ENCODE measurements around the gene PCDHB14. TPM values are rescaled to one million over a fixed set of nuclear protein-coding genes. Genes with fewer than 3 reads are reported as not detected.
A peak's percentile ranks its signal among the peaks of the same experiment; 100 is the strongest.
"Not testable (repeated sequence)": the region's sequence is repeated elsewhere in the genome, so short reads cannot be mapped to it uniquely, and the experiment has no call there.

The PCDHB14 gene
- under 1 TPM; 0.14 to 0.15 TPM for total RNA-seq
- not detected for polyA plus RNA-seq

DNA sequence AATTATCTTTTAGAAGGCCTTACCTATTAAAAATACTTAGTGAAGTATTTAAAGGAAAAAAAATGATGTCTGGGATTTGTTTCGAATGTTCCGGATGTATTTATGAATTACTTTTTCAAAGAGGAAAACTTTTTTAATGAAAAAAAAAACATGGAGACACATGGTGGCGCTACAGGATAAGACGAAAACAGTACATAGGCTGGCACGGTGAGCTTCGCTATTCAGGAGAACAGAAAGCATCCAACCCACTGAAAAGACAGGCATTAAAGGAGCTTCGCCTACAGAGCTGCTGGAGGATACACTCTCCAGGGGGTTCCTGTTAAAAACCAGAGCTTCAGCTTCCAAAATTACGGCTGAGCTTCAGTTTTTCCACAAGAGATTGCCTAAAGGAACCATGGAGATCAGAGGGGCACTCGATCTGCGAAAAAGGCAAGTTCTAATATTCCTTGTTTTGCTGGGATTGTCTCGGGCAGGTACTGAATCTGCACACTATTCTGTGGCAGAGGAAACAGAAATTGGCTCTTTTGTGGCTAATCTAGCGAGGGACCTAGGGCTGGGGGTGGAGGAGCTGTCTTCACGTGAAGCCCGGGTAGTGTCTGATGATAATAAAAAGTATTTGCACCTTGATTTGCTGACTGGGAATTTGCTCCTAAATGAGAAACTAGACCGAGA, at the start of gene PCDHB14:
PCDHB14 (plus strand) TSS at position 232 of the 672 bp plus-strand sequence; CDS start at position 395, 163 bp downstream.
- Histone ChIP-seq H3K27me3 (ENCODE audit: insufficient read depth, low read length) (peaks cover 12% of the 10 kb centered on the region), H3K36me3 (ENCODE audit: insufficient read depth, low read length) (no peaks in the 10 kb centered on the region), H3K4me3 (ENCODE audit: low read length in 2 of 2) (no peak within 1 kb of the TSS), H3K4me1 (ENCODE audit: insufficient read depth, low read length) (no peaks in the 10 kb centered on the region), H3K27ac (ENCODE audit: low read depth, low read length) (no peak within 1 kb of the TSS), H3K9me3 (ENCODE audit: control insufficient read depth in 1 of 2, low read length in 2 of 2) (no peaks in the 10 kb centered on the region)
- ChIA-PET POLR2A (ENCODE audit: partially characterized antibody) (no interaction called here), CTCF (ENCODE audit: partially characterized antibody) (interaction anchor here (0.9 to 2.1 kb wide), 8 partner anchors 9 to 369 kb away, joined by 3 to 19 read pairs (median 4); partner anchors contain the start of gene TAF7)
- peak in 1 of 5 donors; percentile 12 for DNase-seq
- peaks cover 4 to 61% (median 40%) of the 10 kb centered on the region in 8 donors for H3K9me3 Mint-ChIP-seq
- intact Hi-C loops (cut with micrococcal nuclease) = loop anchor here (1.0 kb wide), 1 partner anchor 341 kb away; no protein-coding TSS in a partner anchor
- peak within 1 kb of the TSS; percentile 8 to 68 (median 42) for H3K4me3 Mint-ChIP-seq
- no peaks in the 10 kb centered on the region for H3K36me3 Mint-ChIP-seq
- peak within 1 kb of the TSS in 1 of 7 donors; percentile 5 for H3K27ac Mint-ChIP-seq
- H3K27me3 Mint-ChIP-seq = peaks cover 30 to 47% of the 10 kb centered on the region in 2 donors
- peaks cover 0 to 6% (median 2%) of the 10 kb centered on the region in 4 donors for H3K4me1 Mint-ChIP-seq

DNA sequence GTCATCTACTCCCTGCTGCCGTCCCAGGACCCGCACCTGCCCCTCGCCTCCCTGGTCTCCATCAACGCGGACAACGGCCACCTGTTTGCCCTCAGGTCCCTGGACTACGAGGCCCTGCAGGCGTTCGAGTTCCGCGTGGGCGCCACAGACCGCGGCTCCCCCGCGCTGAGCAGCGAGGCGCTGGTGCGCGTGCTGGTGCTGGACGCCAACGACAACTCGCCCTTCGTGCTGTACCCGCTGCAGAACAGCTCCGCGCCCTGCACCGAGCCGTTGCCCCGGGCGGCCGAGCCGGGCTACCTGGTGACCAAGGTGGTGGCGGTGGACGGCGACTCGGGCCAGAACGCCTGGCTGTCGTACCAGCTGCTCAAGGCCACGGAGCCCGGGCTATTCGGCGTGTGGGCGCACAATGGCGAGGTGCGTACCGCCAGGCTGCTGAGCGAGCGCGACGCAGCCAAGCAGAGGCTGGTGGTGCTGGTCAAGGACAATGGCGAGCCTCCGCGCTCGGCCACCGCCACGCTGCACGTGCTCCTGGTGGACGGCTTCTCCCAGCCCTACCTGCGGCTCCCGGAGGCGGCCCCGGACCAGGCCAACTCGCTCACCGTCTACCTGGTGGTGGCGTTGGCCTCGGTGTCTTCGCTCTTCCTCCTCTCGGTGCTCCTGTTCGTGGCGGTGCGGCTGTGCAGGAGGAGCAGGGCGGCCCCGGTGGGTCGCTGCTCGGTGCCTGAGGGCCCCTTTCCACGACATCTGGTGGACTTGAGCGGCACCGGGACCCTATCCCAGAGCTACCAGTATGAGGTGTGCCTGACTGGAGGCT, 48.6 kb upstream of the PCDHB14 start:
- POLR2A ChIA-PET (ENCODE audit: partially characterized antibody); H3K27ac ChIP-seq (ENCODE audit: low read depth, low read length); H3K27ac Mint-ChIP-seq; H3K4me1 ChIP-seq (ENCODE audit: insufficient read depth, low read length); H3K36me3 ChIP-seq (ENCODE audit: insufficient read depth, low read length); H3K9me3 ChIP-seq (ENCODE audit: control insufficient read depth in 1 of 2, low read length in 2 of 2); CTCF ChIA-PET (ENCODE audit: partially characterized antibody); H3K4me3 Mint-ChIP-seq; H3K36me3 Mint-ChIP-seq; intact Hi-C loops (cut with micrococcal nuclease); H3K27me3 ChIP-seq (ENCODE audit: insufficient read depth, low read length); DNase-seq; H3K4me3 ChIP-seq (ENCODE audit: low read length in 2 of 2): not testable (repeated sequence)
- Mint-ChIP-seq H3K4me1 (peaks cover 0 to 10% (median 3%) of the 10 kb centered on the region in 4 donors), H3K27me3 (peaks cover 18 to 22% of the 10 kb centered on the region in 2 donors), H3K9me3 (peaks cover 0 to 28% (median 13%) of the 10 kb centered on the region in 8 donors)

DNA sequence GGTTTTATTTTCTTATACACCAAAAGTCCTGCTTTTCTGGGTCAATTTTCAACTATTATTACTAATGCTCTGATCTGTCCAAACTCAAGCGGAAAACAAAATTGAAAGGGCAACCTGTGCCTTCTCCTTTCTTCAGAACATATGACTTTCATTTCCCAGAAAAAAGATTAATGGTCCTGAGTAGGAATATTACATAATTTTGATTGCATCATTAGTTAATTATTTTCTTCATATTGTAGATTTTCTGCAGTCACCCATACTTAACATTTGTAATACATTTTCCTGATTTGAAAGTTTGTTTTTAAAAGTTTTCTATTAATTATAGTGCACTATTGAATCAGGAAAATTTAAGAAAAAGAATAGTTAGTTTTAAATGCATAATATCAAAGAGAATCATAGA, 47.2 kb upstream of the PCDHB14 start:
- intact Hi-C loops (cut with micrococcal nuclease) = no loop called here
- no peaks in the 10 kb centered on the region for H3K27me3 ChIP-seq (ENCODE audit: insufficient read depth, low read length)
- Mint-ChIP-seq H3K4me1 (peaks cover 0 to 10% (median 3%) of the 10 kb centered on the region in 4 donors), H3K27me3 (peaks cover 16 to 21% of the 10 kb centered on the region in 2 donors), H3K4me3 (no peak overlapping the region), H3K9me3 (peaks cover 0 to 27% (median 15%) of the 10 kb centered on the region in 8 donors), H3K36me3 (peaks cover 0 to 4% of the 10 kb centered on the region in 2 donors), H3K27ac (no peak overlapping the region)
- H3K4me3 ChIP-seq (ENCODE audit: low read length in 2 of 2) = no peak overlapping the region
- ChIA-PET POLR2A (ENCODE audit: partially characterized antibody) (no interaction called here), CTCF (ENCODE audit: partially characterized antibody) (no interaction called here)
- no peaks in the 10 kb centered on the region for H3K4me1 ChIP-seq (ENCODE audit: insufficient read depth, low read length)
- no peak for DNase-seq
- no peaks in the 10 kb centered on the region for H3K9me3 ChIP-seq (ENCODE audit: control insufficient read depth in 1 of 2, low read length in 2 of 2)
- no peaks in the 10 kb centered on the region for H3K36me3 ChIP-seq (ENCODE audit: insufficient read depth, low read length)
- no peak overlapping the region for H3K27ac ChIP-seq (ENCODE audit: low read depth, low read length)

DNA sequence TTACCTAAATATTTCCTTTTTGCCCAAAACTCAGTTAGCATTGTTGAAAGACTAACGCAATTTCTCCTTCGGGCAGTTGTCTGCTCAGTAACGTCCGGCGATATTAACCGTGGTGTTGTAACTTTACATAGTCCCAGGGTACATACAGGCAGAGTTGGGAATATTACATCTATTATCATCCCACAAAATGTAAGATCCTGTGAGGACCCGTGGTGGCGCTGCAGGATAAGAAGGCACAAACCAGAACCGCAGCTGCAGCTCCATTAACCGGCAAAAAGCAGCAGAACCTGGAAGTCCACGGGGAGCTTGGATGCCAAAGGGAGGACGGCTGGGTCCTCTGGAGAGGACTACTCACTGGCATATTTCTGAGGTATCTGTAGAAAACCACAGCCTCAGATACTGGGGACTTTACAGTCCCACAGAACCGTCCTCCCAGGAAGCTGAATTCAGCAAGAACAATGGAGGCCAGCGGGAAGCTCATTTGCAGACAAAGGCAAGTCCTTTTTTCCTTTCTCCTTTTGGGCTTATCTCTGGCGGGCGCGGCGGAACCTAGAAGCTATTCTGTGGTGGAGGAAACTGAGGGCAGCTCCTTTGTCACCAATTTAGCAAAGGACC, 45.5 kb upstream of the PCDHB14 start, which contains the start of gene PCDHB8:
PCDHB8 (plus strand) TSS at position 214 of the 615 bp plus-strand sequence; CDS start at position 459, 245 bp downstream.
- H3K27ac Mint-ChIP-seq; H3K36me3 ChIP-seq (ENCODE audit: insufficient read depth, low read length); CTCF ChIA-PET (ENCODE audit: partially characterized antibody); H3K4me1 ChIP-seq (ENCODE audit: insufficient read depth, low read length); H3K36me3 Mint-ChIP-seq; H3K27me3 ChIP-seq (ENCODE audit: insufficient read depth, low read length); POLR2A ChIA-PET (ENCODE audit: partially characterized antibody); H3K4me3 Mint-ChIP-seq; intact Hi-C loops (cut with micrococcal nuclease); H3K4me3 ChIP-seq (ENCODE audit: low read length in 2 of 2); H3K27ac ChIP-seq (ENCODE audit: low read depth, low read length); H3K9me3 ChIP-seq (ENCODE audit: control insufficient read depth in 1 of 2, low read length in 2 of 2): not testable (repeated sequence)
- Mint-ChIP-seq H3K27me3 (peaks cover 18 to 27% of the 10 kb centered on the region in 2 donors), H3K4me1 (peaks cover 0 to 11% (median 0%) of the 10 kb centered on the region in 4 donors), H3K9me3 (peaks cover 0 to 34% (median 15%) of the 10 kb centered on the region in 8 donors)
- peak in 1 of 5 donors; percentile 2 for DNase-seq

DNA sequence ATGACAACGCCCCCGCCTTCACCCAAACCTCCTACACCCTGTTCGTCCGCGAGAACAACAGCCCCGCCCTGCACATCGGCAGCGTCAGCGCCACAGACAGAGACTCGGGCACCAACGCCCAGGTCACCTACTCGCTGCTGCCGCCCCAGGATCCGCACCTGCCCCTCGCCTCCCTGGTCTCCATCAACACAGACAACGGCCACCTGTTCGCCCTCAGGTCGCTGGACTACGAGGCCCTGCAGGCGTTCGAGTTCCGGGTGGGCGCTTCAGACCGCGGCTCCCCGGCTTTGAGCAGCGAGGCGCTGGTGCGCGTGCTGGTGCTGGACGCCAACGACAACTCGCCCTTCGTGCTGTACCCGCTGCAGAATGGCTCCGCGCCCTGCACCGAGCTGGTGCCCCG, 43.8 kb upstream of the PCDHB14 start:
- H3K27me3 Mint-ChIP-seq = peaks cover 16 to 18% of the 10 kb centered on the region in 2 donors

GRCh38 chr5:141179876-141180275, 43.3 kb upstream of the PCDHB14 start:
- H3K9me3 Mint-ChIP-seq = peaks cover 0 to 35% (median 22%) of the 10 kb centered on the region in 8 donors
- intact Hi-C loops (cut with micrococcal nuclease); H3K27me3 ChIP-seq (ENCODE audit: insufficient read depth, low read length): not testable (repeated sequence)

More for the DNA sequence above, 43.8 kb upstream of the PCDHB14 start:
- DNase-seq; H3K4me3 Mint-ChIP-seq; H3K4me3 ChIP-seq (ENCODE audit: low read length in 2 of 2); intact Hi-C loops (cut with micrococcal nuclease); H3K36me3 Mint-ChIP-seq; H3K27ac Mint-ChIP-seq; H3K9me3 ChIP-seq (ENCODE audit: control insufficient read depth in 1 of 2, low read length in 2 of 2); CTCF ChIA-PET (ENCODE audit: partially characterized antibody); POLR2A ChIA-PET (ENCODE audit: partially characterized antibody); H3K36me3 ChIP-seq (ENCODE audit: insufficient read depth, low read length); H3K4me1 Mint-ChIP-seq; H3K4me1 ChIP-seq (ENCODE audit: insufficient read depth, low read length); H3K27ac ChIP-seq (ENCODE audit: low read depth, low read length); H3K27me3 ChIP-seq (ENCODE audit: insufficient read depth, low read length): not testable (repeated sequence)
- H3K9me3 Mint-ChIP-seq = peaks cover 0 to 31% (median 18%) of the 10 kb centered on the region in 8 donors

GRCh38 chr5:141180313-141180712, 42.8 kb upstream of the PCDHB14 start:
- H3K36me3 ChIP-seq (ENCODE audit: insufficient read depth, low read length) = no peaks in the 10 kb centered on the region
- Mint-ChIP-seq H3K4me3 (no peak overlapping the region), H3K27ac (no peak overlapping the region), H3K36me3 (no peaks in the 10 kb centered on the region), H3K4me1 (peaks cover 0 to 6% (median 0%) of the 10 kb centered on the region in 4 donors), H3K27me3 (peaks cover 18 to 22% of the 10 kb centered on the region in 2 donors), H3K9me3 (peaks cover 0 to 35% (median 21%) of the 10 kb centered on the region in 8 donors)
- ChIA-PET CTCF (ENCODE audit: partially characterized antibody) (no interaction called here), POLR2A (ENCODE audit: partially characterized antibody) (no interaction called here)
- no peaks in the 10 kb centered on the region for H3K9me3 ChIP-seq (ENCODE audit: control insufficient read depth in 1 of 2, low read length in 2 of 2)
- no peak overlapping the region for H3K4me3 ChIP-seq (ENCODE audit: low read length in 2 of 2)
- intact Hi-C loops (cut with micrococcal nuclease) = no loop called here
- no peaks in the 10 kb centered on the region for H3K27me3 ChIP-seq (ENCODE audit: insufficient read depth, low read length)
- H3K27ac ChIP-seq (ENCODE audit: low read depth, low read length) = no peak overlapping the region
- no peaks in the 10 kb centered on the region for H3K4me1 ChIP-seq (ENCODE audit: insufficient read depth, low read length)
- no peak for DNase-seq

More at GRCh38 chr5:141179876-141180275, 43.3 kb upstream of the PCDHB14 start:
- H3K4me1 Mint-ChIP-seq; DNase-seq; POLR2A ChIA-PET (ENCODE audit: partially characterized antibody); H3K4me1 ChIP-seq (ENCODE audit: insufficient read depth, low read length); H3K4me3 ChIP-seq (ENCODE audit: low read length in 2 of 2); H3K9me3 ChIP-seq (ENCODE audit: control insufficient read depth in 1 of 2, low read length in 2 of 2); H3K27ac Mint-ChIP-seq; H3K36me3 ChIP-seq (ENCODE audit: insufficient read depth, low read length); CTCF ChIA-PET (ENCODE audit: partially characterized antibody); H3K36me3 Mint-ChIP-seq; H3K27ac ChIP-seq (ENCODE audit: low read depth, low read length): not testable (repeated sequence)
- H3K27me3 Mint-ChIP-seq = peaks cover 19 to 22% of the 10 kb centered on the region in 2 donors
- H3K4me3 Mint-ChIP-seq = peak overlapping the region in 1 of 8 donors; percentile 38
